Ishikawa (cell line): ENCODE results near the gene TAF11L13.

Source experiments
- CEBPB ChIP-seq: IDR thresholded peaks from 2 replicates; pipeline ENCODE4 v1.6.1; 2012
- CREB1 ChIP-seq: IDR thresholded peaks from 2 replicates; pipeline ENCODE4 v1.6.1; 2012; ENCODE audit warnings: low read depth
- EGR1 ChIP-seq: IDR thresholded peaks from 2 replicates; pipeline ENCODE4 v1.6.1; 2012
- EP300 ChIP-seq: IDR thresholded peaks from 2 replicates; pipeline ENCODE4 v1.6.1; 2012; ENCODE audit warnings: borderline replicate concordance
- FOXM1 ChIP-seq: IDR thresholded peaks from 2 replicates; pipeline ENCODE4 v1.6.1; 2012; ENCODE audit warnings: low read depth, borderline replicate concordance
- NFIC ChIP-seq: IDR thresholded peaks from 2 replicates; pipeline ENCODE4 v1.6.1; 2012
- RAD21 ChIP-seq: IDR thresholded peaks from 2 replicates; pipeline ENCODE4 v1.6.1; 2012; ENCODE audit warnings: low read depth
- TAF1 ChIP-seq: IDR thresholded peaks from 2 replicates; pipeline ENCODE4 v1.6.1; 2012; ENCODE audit warnings: low read depth, mild to moderate bottlenecking
- TCF12 ChIP-seq: IDR thresholded peaks from 2 replicates; pipeline ENCODE4 v1.6.1; 2012; ENCODE audit warnings: low read depth
- TEAD4 ChIP-seq: IDR thresholded peaks from 2 replicates; pipeline ENCODE4 v1.6.1; 2012
- YY1 ChIP-seq: IDR thresholded peaks from 2 replicates; pipeline ENCODE4 v1.6.1; 2012; ENCODE audit warnings: low read depth
- ZBTB7A ChIP-seq: IDR thresholded peaks from 2 replicates; pipeline ENCODE4 v1.6.1; 2012; ENCODE audit warnings: low read depth
- TF ChIP-seq, protein P1 (sequence below): IDR thresholded peaks from 2 replicates; pipeline ENCODE4 v1.6.1; 2012
- TF ChIP-seq, protein P2 (sequence below): IDR thresholded peaks from 2 replicates; pipeline ENCODE4 v1.6.1; 2012
- TF ChIP-seq, protein P3 (sequence below): IDR thresholded peaks from 2 replicates; pipeline ENCODE4 v1.6.1; 2012; ENCODE audit warnings: low read depth, mild to moderate bottlenecking

The TAF11L13 gene

DNA sequence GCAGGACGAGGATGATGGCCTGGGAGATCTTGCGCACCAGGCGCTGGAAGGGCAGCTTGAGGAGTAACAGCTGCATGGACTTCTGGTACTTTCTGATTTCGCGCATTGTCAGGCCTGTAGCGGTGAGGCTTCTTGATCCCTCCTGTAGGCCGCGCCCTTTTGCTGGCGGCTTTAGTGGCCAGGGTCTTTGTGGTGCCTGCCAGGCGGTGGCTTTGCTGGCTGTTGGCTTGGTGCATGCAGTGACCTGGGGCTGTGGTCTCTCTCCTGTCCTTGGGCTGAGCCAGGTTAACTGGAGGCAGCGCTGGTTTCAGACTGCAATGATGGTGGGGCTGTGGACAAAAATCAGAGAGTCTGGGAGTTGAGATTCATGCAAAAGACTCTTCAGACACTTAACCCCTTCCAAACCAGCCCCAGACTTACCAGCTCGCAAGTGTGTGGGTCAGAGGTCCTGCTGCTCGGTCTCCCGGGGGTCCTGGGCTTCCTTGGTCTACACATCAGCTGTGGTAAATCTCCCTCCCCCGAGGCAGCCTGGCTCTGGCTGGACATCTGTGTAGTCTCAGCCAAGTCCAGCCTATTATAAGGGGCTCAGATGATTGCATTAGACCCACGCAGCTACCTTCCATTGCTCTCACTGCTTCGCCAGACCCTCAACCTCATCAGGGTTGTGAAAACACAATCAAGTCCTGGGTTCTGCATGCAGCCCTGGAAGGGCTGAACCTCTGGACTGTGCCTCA, 16.8 kb upstream of the TAF11L13 start:
- TF ChIP-seq TEAD4 (no peak), EP300 (no peak), CEBPB (no peak), TAF1 (no peak), EGR1 (no peak), CREB1 (no peak), YY1 (no peak), TCF12 (no peak), ZBTB7A (no peak), RAD21 (no peak)
- TF ChIP-seq, protein P1, sequence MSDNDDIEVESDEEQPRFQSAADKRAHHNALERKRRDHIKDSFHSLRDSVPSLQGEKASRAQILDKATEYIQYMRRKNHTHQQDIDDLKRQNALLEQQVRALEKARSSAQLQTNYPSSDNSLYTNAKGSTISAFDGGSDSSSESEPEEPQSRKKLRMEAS = no peak

DNA sequence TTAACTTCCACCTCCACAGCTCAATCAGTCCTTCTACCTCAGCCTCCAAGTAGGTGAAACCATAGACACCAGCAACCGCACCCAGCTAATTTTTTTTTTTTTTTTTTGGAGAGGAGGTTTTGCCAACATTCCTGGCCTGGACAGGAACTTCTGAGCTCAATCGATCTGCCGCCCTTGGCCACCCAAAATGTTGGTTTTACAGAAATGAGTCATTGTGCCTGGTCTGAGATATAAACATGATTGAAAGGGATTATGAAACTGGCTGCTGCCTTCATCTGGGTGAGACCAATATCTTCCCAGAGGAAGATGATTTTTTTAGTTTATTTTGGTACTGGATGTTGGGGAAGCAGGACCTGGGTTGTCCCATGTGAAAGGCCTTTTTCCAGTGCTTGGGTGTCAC, 12.5 kb upstream of the TAF11L13 start:
- TF ChIP-seq TCF12 (no peak), CREB1 (no peak), ZBTB7A (no peak), FOXM1 (no peak), TEAD4 (no peak), RAD21 (no peak), EGR1 (no peak), TAF1 (no peak), CEBPB (no peak), YY1 (no peak), EP300 (no peak)
- TF ChIP-seq, protein P2, sequence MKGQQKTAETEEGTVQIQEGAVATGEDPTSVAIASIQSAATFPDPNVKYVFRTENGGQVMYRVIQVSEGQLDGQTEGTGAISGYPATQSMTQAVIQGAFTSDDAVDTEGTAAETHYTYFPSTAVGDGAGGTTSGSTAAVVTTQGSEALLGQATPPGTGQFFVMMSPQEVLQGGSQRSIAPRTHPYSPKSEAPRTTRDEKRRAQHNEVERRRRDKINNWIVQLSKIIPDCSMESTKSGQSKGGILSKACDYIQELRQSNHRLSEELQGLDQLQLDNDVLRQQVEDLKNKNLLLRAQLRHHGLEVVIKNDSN = no peak
- TF ChIP-seq, protein P3, sequence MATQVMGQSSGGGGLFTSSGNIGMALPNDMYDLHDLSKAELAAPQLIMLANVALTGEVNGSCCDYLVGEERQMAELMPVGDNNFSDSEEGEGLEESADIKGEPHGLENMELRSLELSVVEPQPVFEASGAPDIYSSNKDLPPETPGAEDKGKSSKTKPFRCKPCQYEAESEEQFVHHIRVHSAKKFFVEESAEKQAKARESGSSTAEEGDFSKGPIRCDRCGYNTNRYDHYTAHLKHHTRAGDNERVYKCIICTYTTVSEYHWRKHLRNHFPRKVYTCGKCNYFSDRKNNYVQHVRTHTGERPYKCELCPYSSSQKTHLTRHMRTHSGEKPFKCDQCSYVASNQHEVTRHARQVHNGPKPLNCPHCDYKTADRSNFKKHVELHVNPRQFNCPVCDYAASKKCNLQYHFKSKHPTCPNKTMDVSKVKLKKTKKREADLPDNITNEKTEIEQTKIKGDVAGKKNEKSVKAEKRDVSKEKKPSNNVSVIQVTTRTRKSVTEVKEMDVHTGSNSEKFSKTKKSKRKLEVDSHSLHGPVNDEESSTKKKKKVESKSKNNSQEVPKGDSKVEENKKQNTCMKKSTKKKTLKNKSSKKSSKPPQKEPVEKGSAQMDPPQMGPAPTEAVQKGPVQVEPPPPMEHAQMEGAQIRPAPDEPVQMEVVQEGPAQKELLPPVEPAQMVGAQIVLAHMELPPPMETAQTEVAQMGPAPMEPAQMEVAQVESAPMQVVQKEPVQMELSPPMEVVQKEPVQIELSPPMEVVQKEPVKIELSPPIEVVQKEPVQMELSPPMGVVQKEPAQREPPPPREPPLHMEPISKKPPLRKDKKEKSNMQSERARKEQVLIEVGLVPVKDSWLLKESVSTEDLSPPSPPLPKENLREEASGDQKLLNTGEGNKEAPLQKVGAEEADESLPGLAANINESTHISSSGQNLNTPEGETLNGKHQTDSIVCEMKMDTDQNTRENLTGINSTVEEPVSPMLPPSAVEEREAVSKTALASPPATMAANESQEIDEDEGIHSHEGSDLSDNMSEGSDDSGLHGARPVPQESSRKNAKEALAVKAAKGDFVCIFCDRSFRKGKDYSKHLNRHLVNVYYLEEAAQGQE = no peak
- TF ChIP-seq, protein P1 = no peak

DNA sequence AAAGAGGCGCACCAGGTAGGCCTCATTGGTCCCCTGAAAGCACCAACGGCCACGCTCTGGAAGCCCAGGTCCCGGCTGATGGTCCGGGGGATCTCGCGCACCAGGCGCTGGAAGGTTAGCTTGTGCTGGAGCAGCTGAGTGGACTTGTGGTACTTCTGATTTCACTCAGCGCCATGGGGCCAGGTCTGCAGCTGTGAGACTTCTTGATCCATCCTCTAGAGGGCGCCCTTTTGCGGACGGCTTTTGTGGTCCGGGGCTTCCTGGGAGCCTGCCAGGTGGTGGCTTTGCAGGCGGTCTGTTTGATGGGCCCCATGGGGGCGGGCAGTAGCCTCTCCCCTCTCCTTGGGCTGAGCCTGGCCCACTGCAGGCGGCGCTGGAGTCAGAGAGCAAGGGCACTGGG, 11.3 kb upstream of the TAF11L13 start:
- TF ChIP-seq, protein P1 = no peak
- TF ChIP-seq NFIC (no peak), TCF12 (no peak), EGR1 (no peak), RAD21 (no peak), CEBPB (no peak), YY1 (no peak)
- TF ChIP-seq, protein P2 = no peak
- TF ChIP-seq, protein P3 = no peak

DNA sequence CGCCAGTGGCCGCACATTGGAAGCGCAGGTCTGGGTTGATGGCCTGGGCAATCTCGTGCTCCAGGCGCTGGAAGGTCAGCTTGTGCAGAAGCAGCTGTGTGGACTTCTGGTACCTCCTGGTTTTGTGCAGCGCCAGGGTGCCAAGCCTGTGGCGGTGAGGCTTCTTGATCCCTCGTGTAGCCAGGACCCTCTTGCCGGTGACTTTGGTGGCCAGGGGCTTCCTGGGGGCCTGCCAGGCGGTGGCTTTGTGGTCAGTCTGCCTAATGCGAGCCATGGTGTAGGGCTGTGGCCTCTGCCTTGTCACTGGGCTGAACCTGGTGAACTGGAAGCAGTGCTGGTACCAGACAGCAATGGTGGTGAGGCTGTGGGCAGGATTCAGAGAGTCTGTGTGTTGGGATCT, 6.2 kb upstream of the TAF11L13 start:
- TF ChIP-seq TCF12 (no peak), CREB1 (no peak)
- TF ChIP-seq, protein P2 = no peak

DNA sequence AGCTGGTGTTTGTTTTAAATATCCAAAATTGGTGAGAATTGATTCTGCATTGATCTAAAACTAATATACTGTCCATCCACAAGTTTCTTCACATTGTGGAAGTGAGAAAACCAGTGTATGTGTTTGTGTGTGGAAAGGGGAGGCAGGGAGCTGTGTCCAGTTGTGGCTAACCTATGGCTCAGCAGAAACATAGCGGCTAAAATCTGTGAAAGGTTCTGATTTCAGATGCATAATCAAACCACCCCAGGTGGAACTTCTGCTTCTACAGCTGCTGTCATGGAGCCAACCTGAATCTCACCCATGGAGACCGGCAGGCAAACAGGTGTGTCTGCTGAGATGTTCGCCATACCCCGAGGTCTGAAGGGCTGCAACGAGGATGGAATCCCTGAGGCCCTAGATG, 2.3 kb downstream of the TAF11L13 start, which contains the start of gene TAF11L14:
Gene TAF11L14 (plus strand): TSS at position 301 of the 400 bp plus-strand sequence.
- TF ChIP-seq CREB1 (no peak), CEBPB (no peak), EGR1 (no peak)

DNA sequence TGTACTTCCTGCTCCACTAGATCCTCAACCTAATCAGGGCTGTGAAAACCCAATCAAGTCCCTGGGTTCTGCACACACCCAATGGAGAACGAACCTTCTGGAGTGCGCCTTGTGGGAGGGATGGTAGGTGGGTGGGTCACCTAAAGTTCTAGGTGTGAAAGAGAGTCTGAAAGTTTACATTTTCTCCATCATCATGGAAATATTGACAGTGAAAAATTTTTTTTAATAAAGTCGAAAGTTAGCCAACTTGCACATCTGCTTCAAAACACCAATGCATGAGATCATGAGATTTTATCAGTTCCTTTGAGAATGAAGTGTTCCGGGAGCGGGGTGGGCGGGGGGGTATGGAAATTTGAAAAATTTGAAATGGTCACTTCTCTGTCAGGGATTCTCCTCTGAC, 24.0 kb downstream of the TAF11L13 start:
- TF ChIP-seq TCF12 = no peak
- TF ChIP-seq YY1 = no peak
- TF ChIP-seq RAD21 = no peak
- no peak for TF ChIP-seq TEAD4
- TF ChIP-seq, protein P1 = no peak
- no peak for TF ChIP-seq CEBPB
- no peak for TF ChIP-seq FOXM1
- no peak for TF ChIP-seq CREB1
- TF ChIP-seq, protein P2 = no peak
- no peak for TF ChIP-seq NFIC
- no peak for TF ChIP-seq EP300
- no peak for TF ChIP-seq ZBTB7A
- TF ChIP-seq, protein P3 = no peak
- no peak for TF ChIP-seq TAF1
- no peak for TF ChIP-seq EGR1
